Chondrocyte (in vitro differentiated cells): ENCODE measurements around the gene UQCRC1. TPM values are rescaled to one million over a fixed set of nuclear protein-coding genes. Genes with fewer than 3 reads are reported as not detected.

ENCODE experiments used
- DNase-seq: peaks from one replicate; pipeline ENCODE4 v3.0.0; 2021; ENCODE audit warnings: mixed read lengths, low spot score
- H3K27ac Mint-ChIP-seq: one replicate; pipeline ENCODE4 v1.8.0; 2021; ENCODE audit warnings: mild to moderate bottlenecking, moderate library complexity, mixed read lengths; ENCODE audit not compliant: unreplicated experiment
- H3K27me3 Mint-ChIP-seq: 2 replicates; pipeline ENCODE4 v1.8.0; 2021; ENCODE audit warnings: low read depth, mixed read lengths
- H3K36me3 Mint-ChIP-seq: 2 replicates; pipeline ENCODE4 v1.8.0; 2021; ENCODE audit warnings: low read depth, mixed read lengths
- H3K4me1 Mint-ChIP-seq: 2 replicates; pipeline ENCODE4 v1.8.0; 2021; ENCODE audit warnings: low read depth, mild to moderate bottlenecking, mixed read lengths
- H3K4me3 Mint-ChIP-seq: one replicate; pipeline ENCODE4 v1.8.0; 2021; ENCODE audit warnings: mild to moderate bottlenecking, moderate library complexity, mixed read lengths; ENCODE audit not compliant: unreplicated experiment
- H3K9me3 Mint-ChIP-seq: 2 replicates; pipeline ENCODE4 v1.8.0; 2021; ENCODE audit warnings: low read depth, mixed read lengths
- CTCF ChIP-seq: fragments of 200-600 bp; sonication (generic); IDR thresholded peaks from 2 replicates; pipeline ENCODE4 v1.5.0; 2021; ENCODE audit warnings: antibody characterized with exemption, mild to moderate bottlenecking, moderate library complexity
- total RNA-seq: library from RNA; stranded (reverse); gene quantifications from 3 replicates; pipeline ENCODE4 v1.2.1, GENCODE V29; 2021

The UQCRC1 gene
- total RNA-seq, 1 donor from 2014 or later, result 258 TPM

- Mint-ChIP-seq H3K27ac (no peak overlapping the region), H3K27me3 (no peaks in the 10 kb centered on the region), H3K4me1 (no peaks in the 10 kb centered on the region), H3K9me3 (no peaks in the 10 kb centered on the region), H3K36me3 (peaks cover 18% of the 10 kb centered on the region), H3K4me3 (no peak overlapping the region)
- no peak for DNase-seq
- TF ChIP-seq CTCF, result no peak
These were observed 35.7 kb upstream of the UQCRC1 start for GRCh38 chr3:48644898-48645760.

- Mint-ChIP-seq H3K27ac (no peak overlapping the region), H3K9me3 (no peaks in the 10 kb centered on the region), H3K27me3 (no peaks in the 10 kb centered on the region), H3K36me3 (peaks cover 22% of the 10 kb centered on the region), H3K4me1 (no peaks in the 10 kb centered on the region), H3K4me3 (no peak overlapping the region)
- TF ChIP-seq CTCF, result no peak
- no peak for DNase-seq
These were observed 33.2 kb upstream of the UQCRC1 start for GRCh38 chr3:48642605-48643004.

- H3K27me3 Mint-ChIP-seq, result no peaks in the 10 kb centered on the region
- TF ChIP-seq CTCF, result no peak
- no peak for DNase-seq
- H3K9me3 Mint-ChIP-seq, result no peaks in the 10 kb centered on the region
- no peak overlapping the region for H3K27ac Mint-ChIP-seq
- H3K4me1 Mint-ChIP-seq, result peaks cover 8% of the 10 kb centered on the region
- peaks cover 18% of the 10 kb centered on the region for H3K36me3 Mint-ChIP-seq
- no peak overlapping the region for H3K4me3 Mint-ChIP-seq
These were observed 31.9 kb upstream of the UQCRC1 start for GRCh38 chr3:48641396-48641795.

- Mint-ChIP-seq H3K36me3 (peaks cover 17% of the 10 kb centered on the region), H3K4me3 (no peak overlapping the region), H3K4me1 (peaks cover 15% of the 10 kb centered on the region), H3K27me3 (no peaks in the 10 kb centered on the region), H3K9me3 (no peaks in the 10 kb centered on the region), H3K27ac (no peak overlapping the region)
- no peak for TF ChIP-seq CTCF
- DNase-seq, result no peak
These were observed 30.6 kb upstream of the UQCRC1 start for GRCh38 chr3:48639944-48640606.

- TF ChIP-seq CTCF, result no peak
- peaks cover 13% of the 10 kb centered on the region for H3K36me3 Mint-ChIP-seq
- DNase-seq, result no peak
- H3K9me3 Mint-ChIP-seq, result no peaks in the 10 kb centered on the region
- no peak overlapping the region for H3K4me3 Mint-ChIP-seq
- H3K27me3 Mint-ChIP-seq, result no peaks in the 10 kb centered on the region
- no peak overlapping the region for H3K27ac Mint-ChIP-seq
- H3K4me1 Mint-ChIP-seq, result peaks cover 32% of the 10 kb centered on the region
These were observed 27.9 kb upstream of the UQCRC1 start for GRCh38 chr3:48637305-48637704.
